HCT116 (cell line): ENCODE results near the gene DPP9. TPM values are rescaled to one million over a fixed set of nuclear protein-coding genes. Genes with fewer than 3 reads are reported as not detected.

Experiments
- ATAC-seq: fragments of 200-7000 bp; cut with Tn5 transposase; 2 replicates; pipeline ENCODE4 v1.9.1; 2020; ENCODE audit warnings: mild to moderate bottlenecking, moderate library complexity
- BruUV-seq: library from RNA; stranded (reverse); fragments of 400-500 nt; replicated peaks from 2 replicates; lab custom pipeline; 2021; lab: Mats Ljungman, UMichigan
- CTCF ChIA-PET: fragments of 300-600 bp; sonication (Branson Sonifier 250); formaldehyde crosslinking; loops from one replicate; lab custom pipeline; 2021; ENCODE audit warnings: antibody characterized with exemption; lab: Charles Lee
- POLR2A ChIA-PET: fragments of 300-600, 350-600 bp; sonication (Branson Sonifier 250); formaldehyde crosslinking; loops from one replicate; lab custom pipeline; 2021; ENCODE audit warnings: antibody characterized with exemption; lab: Charles Lee
- RAD21 ChIA-PET, 2 experiments: fragments of 300-600 bp; sonication (Branson Sonifier 250); formaldehyde crosslinking; loops; one replicate each; lab custom pipeline; 2023; ENCODE audit warnings: low total read pairs in 2 of 2; ENCODE audit not compliant: uncharacterized antibody in 2 of 2, unreplicated experiment in 2 of 2, low non-redundant PET in 1 of 2; lab: Charles Lee
- DNase-seq: peaks from one replicate; pipeline ENCODE4 v3.0.0-alpha.2; 2010; ENCODE audit warnings: low read depth, low spot score
- H2AFZ ChIP-seq: fragments of 200-600 bp; shearing (Covaris generic), sonication (generic); 2 replicates; pipeline ENCODE4 v1.6.1; 2017; ENCODE audit warnings: low read depth, mixed run types, mixed read lengths, antibody characterized with exemption, low read length; ENCODE audit not compliant: poor library complexity, severe bottlenecking
- H3K27ac ChIP-seq: 2 replicates; pipeline ENCODE4 v1.5.1; 2012; ENCODE audit warnings: low read depth, low read length
- H3K27me3 ChIP-seq: fragments of 200-600 bp; sonication (generic); 2 replicates; pipeline ENCODE4 v1.6.1; 2016; ENCODE audit warnings: mixed run types, low read length, mixed read lengths; ENCODE audit not compliant: insufficient read depth
- H3K36me3 ChIP-seq, 2 experiments: fragments of 200-500 bp in 1 of 2; fragments of 200-600 bp in 1 of 2; sonication (Bioruptor generic) in 1 of 2; sonication (generic) in 1 of 2; 2 replicates each; pipeline versions ENCODE4 v1.5.1 to v1.6.1; 2014 to 2016; ENCODE audit warnings: low read length in 2 of 2, inconsistent platforms in 1 of 2, mixed read lengths in 1 of 2, mixed run types in 1 of 2; ENCODE audit not compliant: insufficient read depth in 2 of 2, control insufficient read depth in 1 of 2
- H3K4me1 ChIP-seq, 2 experiments: fragments of 200-600 bp in 1 of 2; sonication (generic) in 1 of 2; 2 replicates each; pipeline versions ENCODE4 v1.5.1 to v1.6.1; 2012 to 2017; ENCODE audit warnings: low read length in 2 of 2, inconsistent platforms in 1 of 2, mild to moderate bottlenecking in 1 of 2, mixed read lengths in 1 of 2, mixed run types in 1 of 2, moderate library complexity in 1 of 2; ENCODE audit not compliant: insufficient read depth in 2 of 2, control insufficient read depth in 1 of 2
- H3K4me2 ChIP-seq: fragments of 200-600 bp; sonication (generic); 2 replicates; pipeline ENCODE4 v1.6.1; 2017; ENCODE audit warnings: mixed run types, low read length, mixed read lengths
- H3K4me3 ChIP-seq, 2 experiments: fragments of 200-600 bp in 1 of 2; sonication (generic) in 1 of 2; replicated peaks in 1 of 2; 2 replicates each; pipeline ENCODE4 v1.5.1; 2011 to 2016; ENCODE audit warnings: low read length in 2 of 2, control low read depth in 1 of 2, low read depth in 1 of 2, mild to moderate bottlenecking in 1 of 2, mixed read lengths in 1 of 2, mixed run types in 1 of 2
- H3K79me2 ChIP-seq: fragments of 200-600 bp; sonication (generic); 2 replicates; pipeline ENCODE4 v1.6.1; 2017; ENCODE audit warnings: mild to moderate bottlenecking, mixed run types, low read length, moderate library complexity, mixed read lengths; ENCODE audit not compliant: insufficient read depth
- H3K9ac ChIP-seq: fragments of 200-600 bp; sonication (generic); 2 replicates; pipeline ENCODE4 v1.6.1; 2016; ENCODE audit warnings: low read length, mixed read lengths
- H3K9me2 ChIP-seq: fragments of 200-600 bp; sonication (generic), shearing (Covaris generic); 2 replicates; pipeline ENCODE4 v1.6.1; 2017; ENCODE audit warnings: mixed run types, mild to moderate bottlenecking, moderate library complexity; ENCODE audit not compliant: insufficient read depth
- H3K9me3 ChIP-seq, 2 experiments: fragments of 200-500 bp in 1 of 2; fragments of 200-600 bp in 1 of 2; sonication (Bioruptor generic) in 1 of 2; sonication (generic) in 1 of 2; 2 replicates each; pipeline ENCODE4 v1.6.1; 2014 to 2017; ENCODE audit warnings: low read length in 2 of 2, mixed read lengths in 2 of 2, inconsistent platforms in 1 of 2, low read depth in 1 of 2, mild to moderate bottlenecking in 1 of 2, mixed run types in 1 of 2, moderate library complexity in 1 of 2; ENCODE audit not compliant: control insufficient read depth in 1 of 2, insufficient read depth in 1 of 2
- H4K20me1 ChIP-seq: fragments of 200-600 bp; sonication (generic), shearing (Covaris generic); 2 replicates; pipeline ENCODE4 v1.6.1; 2017; ENCODE audit warnings: mixed run types, mild to moderate bottlenecking, moderate library complexity; ENCODE audit not compliant: insufficient read depth
- CBX3 ChIP-seq: IDR thresholded peaks from 2 replicates; pipeline ENCODE4 v1.6.1; 2012; ENCODE audit warnings: low read depth
- CEBPB ChIP-seq: IDR thresholded peaks from 2 replicates; pipeline ENCODE4 v1.6.1; 2012; ENCODE audit warnings: low read depth
- EGR1 ChIP-seq: IDR thresholded peaks from 2 replicates; pipeline ENCODE4 v1.6.1; 2012; ENCODE audit warnings: low read depth
- ELF1 ChIP-seq: IDR thresholded peaks from 2 replicates; pipeline ENCODE4 v1.6.1; 2012; ENCODE audit warnings: low read depth, borderline replicate concordance
- EZH2 ChIP-seq: fragments of 200-600 bp; sonication (generic); IDR thresholded peaks from 2 replicates; pipeline ENCODE4 v1.6.1; 2017; ENCODE audit warnings: antibody characterized with exemption, mixed run types
- EZH2phosphoT487 ChIP-seq: fragments of 200-600 bp; IDR thresholded peaks from 2 replicates; pipeline ENCODE4 v1.6.1; 2018; ENCODE audit warnings: antibody characterized with exemption, borderline replicate concordance
- JUND ChIP-seq: IDR thresholded peaks from 2 replicates; pipeline ENCODE4 v1.6.1; 2012
- MAX ChIP-seq: IDR thresholded peaks from 2 replicates; pipeline ENCODE4 v1.6.1; 2012
- POLR2A ChIP-seq: IDR thresholded peaks from 2 replicates; pipeline ENCODE4 v1.7.0; 2011; ENCODE audit warnings: borderline replicate concordance; ENCODE audit not compliant: insufficient read depth, insufficient read length; ENCODE audit errors: extremely low read depth
- POLR2AphosphoS5 ChIP-seq: IDR thresholded peaks from 2 replicates; pipeline ENCODE4 v1.6.1; 2011; ENCODE audit warnings: mild to moderate bottlenecking, low read depth, low read length, moderate library complexity
- RAD21 ChIP-seq: IDR thresholded peaks from 2 replicates; pipeline ENCODE4 v1.6.1; 2012; ENCODE audit warnings: low read depth, mild to moderate bottlenecking
- REST ChIP-seq: IDR thresholded peaks from 2 replicates; pipeline ENCODE4 v1.6.1; 2012; ENCODE audit warnings: low read depth
- SIN3A ChIP-seq: IDR thresholded peaks from 2 replicates; pipeline ENCODE4 v1.6.1; 2012; ENCODE audit warnings: low read depth
- SP1 ChIP-seq: IDR thresholded peaks from 2 replicates; pipeline ENCODE4 v1.6.1; 2012; ENCODE audit warnings: low read depth
- SRF ChIP-seq: IDR thresholded peaks from 2 replicates; pipeline ENCODE4 v1.6.1; 2012; ENCODE audit warnings: low read depth
- YY1 ChIP-seq: IDR thresholded peaks from 2 replicates; pipeline ENCODE4 v1.6.1; 2011; ENCODE audit warnings: low read length, low read depth, moderate library complexity, mild to moderate bottlenecking; ENCODE audit not compliant: insufficient replicate concordance; ENCODE audit errors: extremely low read depth
- ZNF274 ChIP-seq: fragments of 200-500 bp; sonication (Bioruptor generic); IDR thresholded peaks from 2 replicates; pipeline ENCODE4 v1.6.1; 2014; ENCODE audit warnings: mild to moderate bottlenecking, low read depth, low read length, inconsistent platforms
- intact Hi-C: fragments of 100-400 bp; cut with micrococcal nuclease; formaldehyde crosslinking; loops from 2 replicates; pipeline ENCODE4 v1.10.0; 2022
- total RNA-seq: library from RNA; stranded (reverse); gene quantifications from one replicate; pipeline ENCODE4 v1.2.1, GENCODE V29; 2021; ENCODE audit not compliant: unreplicated experiment

The DPP9 gene
- total RNA-seq, 1 experiment from 2014 or later: 67.6 TPM

- H3K9me3 ChIP-seq: no peaks in the 10 kb centered on the region
- H3K27me3 ChIP-seq: no peaks in the 10 kb centered on the region
- peaks cover 63% of the 10 kb centered on the region for H3K79me2 ChIP-seq
- H3K4me2 ChIP-seq: no peak overlapping the region
- ChIA-PET POLR2A (no interaction called here), RAD21 (no interaction called here), CTCF (no interaction called here)
- no peak overlapping the region for H3K27ac ChIP-seq
- no peak for DNase-seq
- no peaks in the 10 kb centered on the region for H4K20me1 ChIP-seq
- intact Hi-C loops: no loop called here
- no peak overlapping the region for H2AFZ ChIP-seq
- peaks cover 17 to 52% of the 10 kb centered on the region in 2 experiments; a peak in 3 of 4 replicates for H3K36me3 ChIP-seq
- no peak overlapping the region for H3K9ac ChIP-seq
- no peak overlapping the region for H3K4me3 ChIP-seq
- ATAC-seq: no peak
- H3K4me1 ChIP-seq: peaks cover 23 to 44% of the 10 kb centered on the region in 2 experiments
- no TSS peak for BruUV-seq
- no peaks in the 10 kb centered on the region for H3K9me2 ChIP-seq
- TF ChIP-seq REST (no peak), RAD21 (no peak), SP1 (no peak), POLR2AphosphoS5 (no peak), CBX3 (no peak), JUND (no peak), EGR1 (no peak), POLR2A (no peak), MAX (no peak), EZH2phosphoT487 (no peak), SRF (no peak), EZH2 (no peak), ZNF274 (no peak), YY1 (no peak), CEBPB (no peak), ELF1 (no peak), SIN3A (no peak)
Measured at GRCh38 chr19:4717966-4718701, 5.5 kb downstream of the DPP9 start.
